Measurements from ENCODE around the gene IGSF9.

The IGSF9 gene

DNA sequence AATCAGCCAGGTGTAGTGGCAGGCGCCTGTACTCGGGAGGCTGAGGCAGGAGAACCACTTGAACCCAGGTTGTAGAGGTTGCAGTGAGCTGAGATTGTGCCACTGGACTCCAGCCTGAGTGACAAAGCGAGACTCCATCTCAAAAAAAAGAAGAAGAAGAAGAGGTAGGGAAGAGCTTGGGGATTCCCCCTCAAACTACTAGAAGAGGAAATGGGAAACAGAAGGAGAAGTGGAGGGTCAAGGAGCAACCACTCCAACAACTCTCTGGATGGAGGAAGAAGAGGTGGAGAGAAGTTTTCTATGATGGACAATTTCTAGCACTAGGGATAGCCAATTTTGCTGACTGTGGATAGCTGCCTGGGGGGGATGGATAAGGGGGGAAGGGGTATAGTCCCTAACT lies 23.5 kb upstream of the IGSF9 start:
- DNase-seq (ENCODE audit: low read depth in 1 of 2, low spot score in 1 of 2): no peak
- no peak for TF ChIP-seq JUND (IDR thresholded peaks at IDR 0.05; ENCODE audit: low read depth)
- in situ Hi-C loops (cut with HindIII; ENCODE audit: low pct_unique_long_range_greater_than_20kb, low sequenced_read_pairs): no loop called here

DNA sequence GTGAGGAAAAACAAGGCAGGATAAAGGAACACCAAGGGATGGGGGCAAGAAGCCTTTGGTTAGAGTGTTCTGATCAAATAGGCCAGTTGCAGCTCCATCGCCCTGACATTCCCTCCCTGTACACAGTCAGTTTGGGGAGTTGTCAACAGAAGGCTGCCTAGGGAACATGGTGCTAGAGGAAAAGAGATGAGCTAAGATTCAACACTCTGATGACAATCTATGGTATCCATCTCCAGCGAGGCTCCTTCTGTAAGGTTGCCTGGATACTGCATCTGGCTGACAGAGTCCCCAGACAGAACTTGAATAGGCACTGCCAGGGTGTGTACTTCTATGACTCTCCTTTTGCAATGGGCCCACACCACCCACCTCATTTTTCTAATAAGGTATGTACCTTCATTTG lies 19.9 kb upstream of the IGSF9 start:
- in situ Hi-C loops (cut with HindIII; ENCODE audit: low pct_unique_long_range_greater_than_20kb, low sequenced_read_pairs): no loop called here
- DNase-seq (ENCODE audit: low read depth in 1 of 2, low spot score in 1 of 2): no peak
- no peak for TF ChIP-seq JUND (IDR thresholded peaks at IDR 0.05; ENCODE audit: low read depth)

DNA sequence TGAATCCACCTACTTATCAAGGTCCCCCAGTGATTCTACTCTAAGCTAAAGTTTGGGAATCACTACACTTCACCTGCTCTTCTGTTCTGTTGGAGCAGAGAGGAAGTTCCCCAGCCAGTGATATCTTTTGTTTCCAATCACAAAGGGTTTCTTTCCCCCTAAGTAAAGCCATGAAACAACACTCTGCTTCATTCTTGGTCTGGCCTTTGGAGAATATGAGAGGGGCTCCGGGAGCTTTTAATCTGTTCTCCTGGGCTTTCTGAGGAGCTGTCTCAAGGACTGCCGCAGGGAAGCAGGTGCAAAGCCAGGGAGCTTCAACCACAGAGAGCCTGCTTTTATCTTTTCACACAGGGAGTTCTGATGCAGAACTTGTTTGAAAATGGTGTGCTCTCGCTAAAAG lies 18.7 kb upstream of the IGSF9 start:
- no peak for DNase-seq (ENCODE audit: low read depth in 1 of 2, low spot score in 1 of 2)
- no peak for TF ChIP-seq JUND (IDR thresholded peaks at IDR 0.05; ENCODE audit: low read depth)
- in situ Hi-C loops (cut with HindIII; ENCODE audit: low pct_unique_long_range_greater_than_20kb, low sequenced_read_pairs): no loop called here

DNA sequence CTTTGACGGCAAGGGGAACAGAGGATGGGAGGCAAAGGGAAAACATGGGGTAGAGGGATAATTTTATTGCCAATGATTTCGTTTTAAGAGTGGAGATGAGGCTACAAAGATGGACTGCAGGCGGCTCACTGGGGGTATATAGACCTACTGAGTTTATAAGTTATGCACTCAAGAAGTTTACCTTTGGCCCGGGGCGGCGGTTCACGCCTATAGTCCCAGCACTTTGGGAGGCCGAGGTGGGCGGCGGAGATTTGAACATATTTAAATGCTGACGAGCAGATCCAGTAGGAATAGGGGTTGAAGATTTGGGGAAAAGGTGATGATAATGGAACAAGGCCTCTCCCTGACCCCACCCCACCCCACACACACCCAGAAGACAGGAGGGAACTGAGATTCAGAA lies 16.8 kb upstream of the IGSF9 start:
- TF ChIP-seq JUND (IDR thresholded peaks at IDR 0.05; ENCODE audit: low read depth): no peak
- DNase-seq (ENCODE audit: low read depth in 1 of 2, low spot score in 1 of 2): no peak
- in situ Hi-C loops (cut with HindIII; ENCODE audit: low pct_unique_long_range_greater_than_20kb, low sequenced_read_pairs): no loop called here

GRCh38 chr1:159961636-159962035 lies 16.2 kb upstream of the IGSF9 start:
- DNase-seq (ENCODE audit: low read depth in 1 of 2, low spot score in 1 of 2): no peak
- TF ChIP-seq JUND (IDR thresholded peaks at IDR 0.05; ENCODE audit: low read depth): no peak
- in situ Hi-C loops (cut with HindIII; ENCODE audit: low pct_unique_long_range_greater_than_20kb, low sequenced_read_pairs): no loop called here

- in situ Hi-C loops (cut with HindIII; ENCODE audit: low pct_unique_long_range_greater_than_20kb, low sequenced_read_pairs): no loop called here
- no peak for DNase-seq (ENCODE audit: low read depth in 1 of 2, low spot score in 1 of 2)
- TF ChIP-seq JUND (IDR thresholded peaks at IDR 0.05; ENCODE audit: low read depth): no peak
Observed at GRCh38 chr1:159960721-159961381, 15.4 kb upstream of the IGSF9 start.

DNA sequence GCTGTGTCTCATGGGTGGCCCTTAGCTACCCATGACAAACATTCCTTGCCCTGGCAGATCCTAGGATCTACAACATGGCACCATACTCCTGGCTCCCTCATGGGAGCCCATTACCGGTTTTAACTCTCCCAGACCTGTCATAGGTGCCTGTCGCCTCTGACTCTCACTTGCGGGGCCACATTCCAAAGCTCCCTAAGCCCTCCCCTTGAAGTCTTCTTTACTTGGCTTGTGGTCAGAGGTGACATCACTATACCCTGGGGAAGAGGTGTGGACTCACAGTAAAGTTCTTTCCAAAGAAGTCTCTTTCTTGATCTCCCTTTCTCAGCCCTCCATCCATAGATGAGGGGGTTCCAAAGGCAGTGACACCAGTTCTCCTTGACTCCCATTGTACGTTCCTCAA lies 14.0 kb upstream of the IGSF9 start:
- DNase-seq (ENCODE audit: low read depth in 1 of 2, low spot score in 1 of 2): peak in 1 of 2 experiments; percentile 95
- in situ Hi-C loops (cut with HindIII; ENCODE audit: low pct_unique_long_range_greater_than_20kb, low sequenced_read_pairs): no loop called here
- TF ChIP-seq JUND (IDR thresholded peaks at IDR 0.05; ENCODE audit: low read depth): no peak

DNA sequence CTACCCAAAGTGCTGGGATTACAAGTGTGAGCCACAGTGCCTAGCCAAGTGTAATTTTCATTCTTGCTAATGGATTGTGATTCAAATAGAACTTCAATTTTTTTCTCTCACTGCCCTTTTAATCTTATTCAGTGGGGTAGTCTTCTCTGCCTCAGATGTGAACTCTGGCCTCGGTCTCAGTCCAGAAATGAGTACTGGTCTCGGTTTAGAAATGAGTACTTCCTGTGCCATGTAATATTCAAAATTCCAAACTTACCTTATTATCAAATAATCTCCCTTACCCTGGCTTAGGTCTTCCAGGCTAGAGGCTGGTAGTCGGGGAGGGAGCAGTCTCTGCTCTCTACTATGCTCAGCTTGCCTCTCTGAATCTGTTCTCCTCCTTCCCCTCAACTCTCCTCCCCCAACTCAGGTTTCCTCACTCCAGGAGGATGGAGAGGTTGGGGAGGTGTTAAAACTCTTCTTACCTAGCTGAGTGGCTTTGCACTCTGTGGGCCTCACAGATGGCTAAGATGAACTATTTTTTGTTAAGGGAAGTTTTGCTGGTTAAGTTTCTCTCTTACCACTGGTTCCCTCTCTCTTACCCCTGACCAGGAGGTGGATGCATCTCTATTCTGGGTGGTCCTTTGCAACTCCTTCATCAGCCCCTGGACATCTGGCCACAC lies 13.4 kb upstream of the IGSF9 start:
- in situ Hi-C loops (cut with HindIII; ENCODE audit: low pct_unique_long_range_greater_than_20kb, low sequenced_read_pairs): no loop called here

DNA sequence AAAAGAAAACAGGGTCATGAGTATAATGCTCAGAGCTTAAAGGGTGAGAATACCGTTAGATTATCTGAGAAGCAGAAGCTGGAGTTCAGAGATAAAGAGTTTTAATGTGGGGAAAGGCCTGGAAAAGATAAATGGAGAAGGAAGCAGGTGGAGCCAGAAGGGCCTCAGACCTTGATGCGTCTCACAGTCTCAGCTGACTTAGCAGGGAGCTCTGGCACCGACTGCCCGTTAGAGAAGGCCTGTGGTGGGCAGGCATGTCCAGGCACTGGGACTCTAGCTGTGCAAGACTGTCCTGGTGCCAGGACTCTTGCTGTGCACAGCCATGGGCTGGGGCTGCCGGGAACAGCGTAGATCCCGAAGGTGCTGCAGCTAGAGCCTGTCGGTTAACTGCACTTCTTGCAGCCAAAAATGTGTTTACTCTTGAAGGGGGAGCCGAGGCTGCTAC lies 12.4 kb upstream of the IGSF9 start:
- DNase-seq (ENCODE audit: low read depth in 1 of 2, low spot score in 1 of 2): peak in 1 of 2 experiments; percentile 56
- TF ChIP-seq JUND (IDR thresholded peaks at IDR 0.05; ENCODE audit: low read depth): no peak
- in situ Hi-C loops (cut with HindIII; ENCODE audit: low pct_unique_long_range_greater_than_20kb, low sequenced_read_pairs): no loop called here

More for the DNA sequence above, 13.4 kb upstream of the IGSF9 start:
- DNase-seq (ENCODE audit: low read depth in 1 of 2, low spot score in 1 of 2): no peak
- no peak for TF ChIP-seq JUND (IDR thresholded peaks at IDR 0.05; ENCODE audit: low read depth)

- TF ChIP-seq JUND (IDR thresholded peaks at IDR 0.05; ENCODE audit: low read depth): no peak
- in situ Hi-C loops (cut with HindIII; ENCODE audit: low pct_unique_long_range_greater_than_20kb, low sequenced_read_pairs): no loop called here
- DNase-seq (ENCODE audit: low read depth in 1 of 2, low spot score in 1 of 2): no peak
Observed at GRCh38 chr1:159955456-159955855, 10.0 kb upstream of the IGSF9 start.

DNA sequence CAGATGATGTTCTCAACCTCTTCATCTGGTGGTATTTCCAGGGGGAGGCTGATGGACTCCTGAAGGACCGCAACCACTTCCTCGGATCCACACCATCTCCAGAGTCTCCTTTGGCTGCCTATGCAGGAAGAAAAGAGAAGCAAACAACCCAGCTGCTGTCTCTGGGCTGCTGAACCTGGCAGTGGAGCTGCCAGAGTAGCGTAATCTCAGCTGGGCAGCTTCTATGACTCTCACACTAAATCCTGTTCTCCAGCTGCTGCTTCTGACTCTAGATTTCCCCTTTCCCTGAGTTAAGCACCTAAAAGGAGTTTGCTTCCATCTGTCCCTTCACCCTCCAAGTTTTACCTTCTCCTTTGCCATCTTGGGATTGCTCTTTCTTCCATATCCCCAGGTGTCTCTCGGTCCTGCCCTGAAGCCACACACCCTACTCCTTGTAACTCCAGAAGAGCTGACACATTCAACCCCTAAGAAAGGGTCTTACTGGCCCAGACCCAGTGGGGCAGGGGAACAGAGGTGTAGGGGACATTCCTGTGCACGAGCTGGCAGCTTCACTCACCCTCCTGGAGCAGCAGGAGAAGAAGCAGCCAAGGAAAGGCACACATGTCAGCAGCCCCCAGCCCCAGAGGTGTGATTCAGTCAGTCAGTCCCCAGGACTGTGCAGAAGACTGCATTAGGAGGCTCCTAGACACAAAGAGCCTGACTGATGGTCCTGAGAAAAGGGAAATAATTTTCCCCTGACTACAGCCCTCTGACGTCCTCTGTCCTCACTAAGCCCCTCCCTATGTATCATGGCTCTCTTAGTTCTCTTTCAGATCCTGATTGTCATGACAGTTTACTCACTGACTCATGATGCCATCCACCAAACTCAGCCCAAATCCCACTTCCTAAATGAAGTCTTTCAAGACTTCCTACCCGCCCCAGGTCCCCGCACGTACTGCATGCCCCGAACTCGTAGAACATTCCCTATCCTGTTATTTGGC lies 8.4 kb upstream of the IGSF9 start, which contains the start of gene SLAMF9:
SLAMF9 (minus strand) TSS at position 702 of the 980 bp plus-strand sequence; CDS start at position 602, 100 bp downstream.
- DNase-seq (ENCODE audit: low read depth in 1 of 2, low spot score in 1 of 2): no peak
- TF ChIP-seq JUND (IDR thresholded peaks at IDR 0.05; ENCODE audit: low read depth): no peak

DNA sequence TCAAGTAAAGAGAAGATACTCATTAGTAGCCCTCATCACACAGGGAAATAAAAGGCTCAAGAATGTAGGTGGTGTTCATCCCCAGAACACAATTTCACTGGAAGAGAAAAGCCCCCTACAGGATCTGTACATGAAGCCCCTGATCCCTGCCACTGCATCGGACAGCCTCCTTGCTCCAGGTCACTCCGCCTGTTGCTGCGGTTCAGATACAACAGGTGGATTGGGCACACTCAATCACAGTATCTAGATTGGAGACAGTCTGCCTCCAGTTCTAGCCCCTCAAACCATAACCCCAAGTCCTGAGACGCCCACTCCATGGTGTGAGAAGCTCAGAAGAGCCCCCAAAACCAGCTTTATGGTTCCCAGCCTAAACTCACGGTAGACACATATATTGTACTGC lies 7.5 kb upstream of the IGSF9 start:
- no peak for DNase-seq (ENCODE audit: low read depth in 1 of 2, low spot score in 1 of 2)
- in situ Hi-C loops (cut with HindIII; ENCODE audit: low pct_unique_long_range_greater_than_20kb, low sequenced_read_pairs): no loop called here
- no peak for TF ChIP-seq JUND (IDR thresholded peaks at IDR 0.05; ENCODE audit: low read depth)

More for the DNA sequence above, 8.4 kb upstream of the IGSF9 start, which contains the start of gene SLAMF9:
- in situ Hi-C loops (cut with HindIII; ENCODE audit: low pct_unique_long_range_greater_than_20kb, low sequenced_read_pairs): no loop called here
